CD4-positive, alpha-beta T cell treated with Interferon gamma for 1 hour (primary cell): ENCODE data around the gene LBH.
A peak's percentile ranks its signal among the peaks of the same experiment; 100 is the strongest.

Experiments used
- DNase-seq: peaks from one replicate; pipeline ENCODE4 v3.0.0-alpha.2; 2020

The LBH gene

DNA sequence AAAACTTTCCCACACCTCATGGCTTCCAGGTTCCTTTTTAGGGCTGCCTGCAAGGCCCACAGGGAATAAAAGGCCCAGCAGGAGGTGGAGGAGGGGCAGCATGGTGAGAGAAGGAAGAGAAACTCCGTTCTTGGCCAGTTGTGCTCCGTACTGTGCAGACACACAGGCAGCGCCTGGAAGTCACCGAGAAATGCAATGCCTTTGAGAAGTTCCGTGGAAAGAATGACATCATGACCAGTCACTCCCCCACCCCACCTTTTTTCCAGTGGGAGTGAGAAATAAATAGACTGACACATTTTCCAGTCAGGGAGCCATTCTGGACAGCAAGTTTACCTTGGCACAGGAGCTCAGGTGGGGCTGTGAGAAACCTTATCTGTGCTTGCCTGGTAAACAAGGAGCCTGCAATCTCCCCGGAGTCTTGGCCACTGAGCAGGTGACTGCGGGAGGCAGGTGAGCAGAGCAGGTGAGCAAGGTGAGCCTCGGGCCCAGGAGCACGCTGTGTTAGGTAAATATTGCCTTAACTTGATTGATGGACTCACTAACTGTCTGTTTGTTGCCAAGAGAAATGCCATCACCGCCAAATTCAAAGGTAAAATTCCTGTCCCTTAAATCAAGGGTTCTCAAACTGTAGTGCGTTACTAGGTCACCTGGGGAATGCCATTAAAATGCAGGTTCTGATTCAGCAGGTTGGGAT is 13.5 kb upstream of the LBH start:
- DNase-seq = no peak

GRCh38 chr2:30218338-30218713 is 13.0 kb upstream of the LBH start:
- DNase-seq = no peak

- no peak for DNase-seq
Observed at GRCh38 chr2:30218814-30219213, 12.5 kb upstream of the LBH start.

GRCh38 chr2:30219886-30220875 is 11.2 kb upstream of the LBH start:
- no peak for DNase-seq

- DNase-seq = no peak
Observed at GRCh38 chr2:30221531-30221930, 9.8 kb upstream of the LBH start.

GRCh38 chr2:30222031-30222430 is 9.3 kb upstream of the LBH start:
- DNase-seq = no peak

- no peak for DNase-seq
Observed at GRCh38 chr2:30222636-30223360, 8.5 kb upstream of the LBH start.

GRCh38 chr2:30223413-30223874 is 7.9 kb upstream of the LBH start:
- DNase-seq = peak; percentile 29

- no peak for DNase-seq
Observed at GRCh38 chr2:30224151-30224550, 7.2 kb upstream of the LBH start.

- peak; percentile 45 for DNase-seq
Observed at GRCh38 chr2:30225131-30225762, 6.1 kb upstream of the LBH start.

- DNase-seq = no peak
Observed at GRCh38 chr2:30226144-30227032, 4.9 kb upstream of the LBH start.

DNA sequence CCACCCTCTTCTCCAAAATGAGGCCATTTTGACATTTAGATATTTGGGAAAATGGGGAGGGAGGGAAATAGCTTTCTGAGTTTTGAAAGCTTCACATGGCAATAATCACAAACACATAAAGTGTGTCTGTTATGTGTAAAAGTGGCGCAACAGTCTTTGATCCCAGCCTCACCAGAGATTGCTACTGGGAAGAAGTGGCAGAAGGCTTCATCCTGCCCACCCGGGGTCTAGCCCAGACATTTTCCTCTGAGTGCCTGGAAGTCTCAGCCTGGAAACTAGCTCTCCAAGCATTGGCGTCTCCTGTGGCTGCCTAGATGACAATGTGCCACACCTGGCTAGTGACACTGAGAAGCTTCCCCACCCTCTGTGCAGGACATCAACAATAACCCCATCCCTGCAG is 1.7 kb upstream of the LBH start:
- no peak for DNase-seq

GRCh38 chr2:30230497-30231211 is 680 bp upstream of the LBH start:
- no peak for DNase-seq

GRCh38 chr2:30231996-30232800 is 864 bp downstream of the LBH start:
- peak; percentile 89 for DNase-seq

GRCh38 chr2:30232801-30233130 is 1.4 kb downstream of the LBH start:
- peak; percentile 42 for DNase-seq

DNA sequence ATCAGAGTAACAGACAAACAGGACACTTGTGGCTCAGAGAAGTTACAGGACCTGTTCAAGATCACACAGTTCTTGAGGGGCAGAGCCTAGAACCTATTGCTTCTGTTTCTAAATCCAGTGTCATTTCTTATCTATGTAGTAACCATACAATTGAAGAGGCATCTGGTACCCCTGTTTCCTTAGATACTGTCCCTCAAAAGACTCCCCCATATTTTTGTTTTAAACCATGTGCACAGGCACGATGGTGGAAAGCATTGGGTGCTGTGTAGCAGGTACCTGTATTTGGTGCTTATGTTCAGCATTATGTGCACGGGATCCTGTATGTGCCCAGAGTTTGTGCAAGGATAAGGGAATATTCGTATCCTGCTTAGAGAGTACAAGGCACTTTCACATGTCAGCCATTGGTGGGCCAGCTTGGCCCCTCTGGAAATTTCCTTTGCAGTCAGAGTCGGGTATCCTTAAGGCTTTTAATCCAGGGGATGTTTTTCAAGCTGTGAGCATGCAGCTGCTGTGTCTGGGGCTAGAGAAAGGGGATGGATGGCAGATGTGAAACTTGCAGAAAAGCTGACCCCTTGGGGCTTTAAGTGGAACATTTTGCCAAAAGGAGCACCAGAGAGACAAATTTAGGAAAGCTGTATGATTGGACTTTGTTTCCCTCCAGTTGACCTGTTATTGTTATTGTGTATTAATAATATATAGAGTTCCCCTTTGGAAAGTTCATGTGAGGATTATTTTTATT is 2.1 kb downstream of the LBH start:
- no peak for DNase-seq

DNA sequence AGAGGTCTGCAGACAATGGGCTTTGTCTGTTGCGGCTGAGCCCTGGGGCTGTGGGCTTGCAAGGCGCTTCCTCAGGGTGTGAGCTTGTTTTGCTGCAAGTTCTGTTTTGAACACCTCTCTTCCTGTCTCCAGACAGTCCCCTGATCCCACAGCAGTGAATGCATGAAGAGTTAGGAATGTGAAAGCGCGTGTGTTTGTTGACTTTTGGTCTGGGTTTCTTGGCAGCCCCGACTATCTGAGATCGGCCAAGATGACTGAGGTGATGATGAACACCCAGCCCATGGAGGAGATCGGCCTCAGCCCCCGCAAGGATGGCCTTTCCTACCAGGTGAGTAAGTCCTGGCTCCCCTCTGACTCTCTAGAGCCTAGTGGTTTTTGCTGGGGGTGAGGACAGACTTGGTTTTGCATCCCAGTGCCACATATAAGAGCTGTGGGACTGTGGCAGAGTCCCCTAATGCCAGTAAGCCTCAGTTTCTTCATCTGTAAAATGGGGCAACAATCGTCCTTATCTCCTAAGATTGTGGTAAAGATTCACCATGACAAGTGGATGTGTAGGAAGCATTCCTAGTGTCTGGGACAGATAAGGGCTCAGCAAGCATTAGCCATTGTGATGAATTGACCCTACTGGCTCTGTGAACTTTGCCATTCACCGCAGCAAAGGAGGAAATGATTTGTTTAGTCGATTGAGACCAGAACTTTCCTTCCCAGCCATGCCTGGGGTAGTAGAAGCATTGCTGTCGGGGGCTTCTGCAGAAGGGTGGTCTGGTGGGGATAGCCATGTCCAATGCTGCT is 3.0 kb downstream of the LBH start:
- no peak for DNase-seq

GRCh38 chr2:30235008-30235655 is 3.8 kb downstream of the LBH start:
- no peak for DNase-seq
